H9 (cell line): Measurements from ENCODE around the gene AKT1S1. TPM values are rescaled to one million over a fixed set of nuclear protein-coding genes. Genes with fewer than 3 reads are reported as not detected.

Experiments
- DNase-seq: peaks from one replicate; pipeline ENCODE4 v3.0.0-alpha.2; 2017
- H2AFZ ChIP-seq: one replicate; pipeline ENCODE4 v1.6.1; 2013; ENCODE audit warnings: mild to moderate bottlenecking, low read length, control low read depth, moderate library complexity
- H2AK5ac ChIP-seq: 2 replicates; pipeline ENCODE4 v1.6.1; 2013; ENCODE audit warnings: low read length, control low read depth, mixed read lengths; ENCODE audit not compliant: insufficient read length
- H2BK120ac ChIP-seq: one replicate; pipeline ENCODE4 v1.6.1; 2013; ENCODE audit warnings: low read depth, mild to moderate bottlenecking, low read length, control low read depth, inconsistent platforms; ENCODE audit not compliant: poor library complexity, severe bottlenecking
- H2BK12ac ChIP-seq: 2 replicates; pipeline ENCODE4 v1.6.1; 2013; ENCODE audit warnings: low read length, control low read depth, mixed read lengths, low read depth; ENCODE audit not compliant: insufficient read length
- H2BK15ac ChIP-seq: 2 replicates; pipeline ENCODE4 v1.6.1; 2013; ENCODE audit warnings: low read depth, low read length, control low read depth
- H2BK20ac ChIP-seq: one replicate; pipeline ENCODE4 v1.6.1; 2013; ENCODE audit warnings: low read depth, mild to moderate bottlenecking, low read length, control low read depth, inconsistent platforms; ENCODE audit not compliant: poor library complexity, severe bottlenecking
- H2BK5ac ChIP-seq: 2 replicates; pipeline ENCODE4 v1.6.1; 2013; ENCODE audit warnings: low read length, control low read depth, mixed read lengths; ENCODE audit not compliant: insufficient read length
- H3K14ac ChIP-seq: 2 replicates; pipeline ENCODE4 v1.6.1; 2013; ENCODE audit warnings: low read length, control low read depth; ENCODE audit not compliant: insufficient read depth
- H3K18ac ChIP-seq: 2 replicates; pipeline ENCODE4 v1.6.1; 2013; ENCODE audit warnings: low read depth, mild to moderate bottlenecking, mixed read lengths, low read length, control low read depth; ENCODE audit not compliant: insufficient read length
- H3K23ac ChIP-seq: 2 replicates; pipeline ENCODE4 v1.6.1; 2013; ENCODE audit warnings: low read length, control low read depth, mixed read lengths, low read depth; ENCODE audit not compliant: insufficient read length
- H3K23me2 ChIP-seq: 2 replicates; pipeline ENCODE4 v1.6.1; 2013; ENCODE audit warnings: low read depth, mild to moderate bottlenecking, mixed read lengths, low read length, control low read depth; ENCODE audit not compliant: insufficient read length, poor library complexity, severe bottlenecking
- H3K27ac ChIP-seq: 2 replicates; pipeline ENCODE4 v1.5.1; 2013; ENCODE audit warnings: low read length, control low read depth, mixed read lengths, low read depth; ENCODE audit not compliant: insufficient read length
- H3K27me3 ChIP-seq: 2 replicates; pipeline ENCODE4 v1.6.1; 2013; ENCODE audit warnings: low read length, control low read depth, inconsistent platforms; ENCODE audit not compliant: insufficient read depth
- H3K4ac ChIP-seq: 2 replicates; pipeline ENCODE4 v1.6.1; 2013; ENCODE audit warnings: low read depth, mild to moderate bottlenecking, control low read depth, inconsistent platforms, low read length, moderate library complexity
- H3K4me1 ChIP-seq: 2 replicates; pipeline ENCODE4 v1.6.1; 2013; ENCODE audit warnings: low read length, control low read depth, inconsistent platforms; ENCODE audit not compliant: insufficient read depth
- H3K4me2 ChIP-seq: 2 replicates; pipeline ENCODE4 v1.6.1; 2013; ENCODE audit warnings: low read length, control low read depth, mixed read lengths; ENCODE audit not compliant: insufficient read length, insufficient read depth
- H3K56ac ChIP-seq: 2 replicates; pipeline ENCODE4 v1.6.1; 2013; ENCODE audit warnings: low read depth, mild to moderate bottlenecking, mixed read lengths, low read length, control low read depth; ENCODE audit not compliant: insufficient read length
- H3K79me1 ChIP-seq: 2 replicates; pipeline ENCODE4 v1.6.1; 2013; ENCODE audit warnings: low read depth, mild to moderate bottlenecking, moderate library complexity, low read length, control low read depth, inconsistent platforms; ENCODE audit not compliant: insufficient read depth, poor library complexity, severe bottlenecking
- H3K79me2 ChIP-seq: 2 replicates; pipeline ENCODE4 v1.6.1; 2013; ENCODE audit warnings: low read length, control low read depth, inconsistent platforms; ENCODE audit not compliant: insufficient read depth
- H3K9ac ChIP-seq: 2 replicates; pipeline ENCODE4 v1.6.1; 2013; ENCODE audit warnings: low read length, control low read depth, mixed read lengths; ENCODE audit not compliant: insufficient read length; ENCODE audit errors: extremely low read depth
- H3K9me3 ChIP-seq: one replicate; pipeline ENCODE4 v1.6.1; 2013; ENCODE audit warnings: low read depth, low read length, inconsistent platforms; ENCODE audit not compliant: control insufficient read depth
- H3T11ph ChIP-seq: one replicate; pipeline ENCODE4 v1.6.1; 2013; ENCODE audit warnings: mild to moderate bottlenecking, low read length, control low read depth, inconsistent platforms
- H4K20me1 ChIP-seq: one replicate; pipeline ENCODE4 v1.6.1; 2013; ENCODE audit not compliant: control insufficient read depth, insufficient read length, insufficient read depth
- H4K5ac ChIP-seq: 2 replicates; pipeline ENCODE4 v1.6.1; 2013; ENCODE audit warnings: low read depth, mild to moderate bottlenecking, mixed read lengths, low read length, control low read depth; ENCODE audit not compliant: insufficient read length
- H4K8ac ChIP-seq: replicated peaks from 2 replicates; pipeline ENCODE4 v1.6.1; 2013; ENCODE audit warnings: low read length, control low read depth, mixed read lengths, low read depth; ENCODE audit not compliant: insufficient read length
- H4K91ac ChIP-seq: 2 replicates; pipeline ENCODE4 v1.6.1; 2013; ENCODE audit warnings: low read depth, mild to moderate bottlenecking, moderate library complexity, mixed read lengths, low read length, control low read depth; ENCODE audit not compliant: insufficient read length
- H3K27ac Mint-ChIP-seq, 3 experiments: 2 replicates in 2 of 3; 3 replicates in 1 of 3; pipeline ENCODE4 v1.8.0; 2020 to 2021; ENCODE audit warnings: mixed read lengths in 3 of 3, mild to moderate bottlenecking in 1 of 3, moderate library complexity in 1 of 3
- H3K27me3 Mint-ChIP-seq: 2 replicates; pipeline ENCODE4 v1.8.0; 2021; ENCODE audit warnings: low read depth, mild to moderate bottlenecking, moderate library complexity, mixed read lengths
- H3K36me3 Mint-ChIP-seq, 3 experiments: 2 replicates in 2 of 3; 3 replicates in 1 of 3; pipeline ENCODE4 v1.8.0; 2020 to 2021; ENCODE audit warnings: low read depth in 3 of 3, mixed read lengths in 3 of 3; ENCODE audit not compliant: insufficient read depth in 1 of 3
- H3K4me1 Mint-ChIP-seq, 2 experiments: 2 replicates each; pipeline ENCODE4 v1.8.0; 2020; ENCODE audit warnings: mixed read lengths in 2 of 2
- H3K4me3 Mint-ChIP-seq, 2 experiments: 2 replicates in 1 of 2; 3 replicates in 1 of 2; pipeline ENCODE4 v1.8.0; 2020 to 2021; ENCODE audit warnings: mild to moderate bottlenecking in 2 of 2, mixed read lengths in 2 of 2, moderate library complexity in 1 of 2
- H3K9me3 Mint-ChIP-seq, 2 experiments: 2 replicates in 1 of 2; 3 replicates in 1 of 2; pipeline ENCODE4 v1.8.0; 2020; ENCODE audit warnings: mild to moderate bottlenecking in 2 of 2, mixed read lengths in 2 of 2, moderate library complexity in 1 of 2
- WGBS: extraction: QIAGEN DNeasy Blood & Tissue Kit; methylation state at CpG from one replicate; pipeline ENCODE4 v1.1.7; 2013; ENCODE audit warnings: missing lambda C conversion rate, low lambda C conversion rate, mixed read lengths; ENCODE audit not compliant: insufficient read length; ENCODE audit errors: extremely low coverage; 5-methylcytosine and 5-hydroxymethylcytosine counted together
- total RNA-seq: library from RNA; stranded (reverse); gene quantifications from 2 replicates; pipeline ENCODE4 v1.2.1, GENCODE V29; 2021
- TF ChIP-seq, protein P1 (sequence below): fragments of 200-600 bp; sonication (generic); conservative IDR thresholded peaks from 3 replicates; pipeline ENCODE4 v1.8.0; 2021; ENCODE audit warnings: antibody characterized with exemption, mild to moderate bottlenecking

Gene AKT1S1
- total RNA-seq, 1 experiment from 2014 or later = 43.5 TPM

DNA sequence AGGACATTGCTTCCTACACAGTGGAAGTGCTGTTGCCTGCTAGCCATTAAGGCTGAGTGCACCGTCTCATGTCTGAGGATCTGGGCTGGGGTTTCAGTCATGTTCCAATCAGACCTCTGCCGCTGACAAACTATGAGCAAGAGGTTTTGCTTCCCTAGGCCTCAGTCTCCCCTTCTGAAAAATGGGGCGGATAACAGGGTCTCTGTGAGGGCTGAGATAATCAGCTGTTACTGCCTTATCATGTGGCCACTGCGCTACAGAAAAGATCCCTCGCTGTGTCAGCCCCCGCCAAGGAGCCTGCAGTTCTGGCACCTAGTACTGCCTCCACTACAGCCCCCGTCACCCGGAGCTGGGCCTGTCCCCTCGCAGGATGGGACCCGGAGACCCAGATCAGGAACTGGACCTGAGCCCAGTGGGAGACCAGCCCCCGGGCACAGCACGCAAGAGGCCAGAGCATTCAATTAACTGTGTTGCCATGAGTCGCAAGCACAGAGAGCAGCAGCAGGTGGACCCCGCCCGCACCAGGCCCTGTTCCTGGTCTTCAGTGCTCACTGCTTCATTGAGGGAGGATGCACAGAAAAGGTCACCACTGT, 6.8 kb downstream of the AKT1S1 start:
- H4K91ac ChIP-seq = no peak overlapping the region
- no peaks in the 10 kb centered on the region for H3K9me3 Mint-ChIP-seq
- H3K79me1 ChIP-seq = no peaks in the 10 kb centered on the region
- H3K23me2 ChIP-seq = peaks cover 15% of the 10 kb centered on the region
- H2AFZ ChIP-seq = no peak overlapping the region
- H3K4ac ChIP-seq = no peak overlapping the region
- H2BK20ac ChIP-seq = no peak overlapping the region
- H3K9me3 ChIP-seq = no peaks in the 10 kb centered on the region
- H2BK12ac ChIP-seq = no peak overlapping the region
- peaks cover 2% of the 10 kb centered on the region; the same call in 1 of the 2 replicates for H3K4me1 ChIP-seq
- no peak overlapping the region for H3K56ac ChIP-seq
- no peak overlapping the region for H3T11ph ChIP-seq
- TF ChIP-seq, protein P1, sequence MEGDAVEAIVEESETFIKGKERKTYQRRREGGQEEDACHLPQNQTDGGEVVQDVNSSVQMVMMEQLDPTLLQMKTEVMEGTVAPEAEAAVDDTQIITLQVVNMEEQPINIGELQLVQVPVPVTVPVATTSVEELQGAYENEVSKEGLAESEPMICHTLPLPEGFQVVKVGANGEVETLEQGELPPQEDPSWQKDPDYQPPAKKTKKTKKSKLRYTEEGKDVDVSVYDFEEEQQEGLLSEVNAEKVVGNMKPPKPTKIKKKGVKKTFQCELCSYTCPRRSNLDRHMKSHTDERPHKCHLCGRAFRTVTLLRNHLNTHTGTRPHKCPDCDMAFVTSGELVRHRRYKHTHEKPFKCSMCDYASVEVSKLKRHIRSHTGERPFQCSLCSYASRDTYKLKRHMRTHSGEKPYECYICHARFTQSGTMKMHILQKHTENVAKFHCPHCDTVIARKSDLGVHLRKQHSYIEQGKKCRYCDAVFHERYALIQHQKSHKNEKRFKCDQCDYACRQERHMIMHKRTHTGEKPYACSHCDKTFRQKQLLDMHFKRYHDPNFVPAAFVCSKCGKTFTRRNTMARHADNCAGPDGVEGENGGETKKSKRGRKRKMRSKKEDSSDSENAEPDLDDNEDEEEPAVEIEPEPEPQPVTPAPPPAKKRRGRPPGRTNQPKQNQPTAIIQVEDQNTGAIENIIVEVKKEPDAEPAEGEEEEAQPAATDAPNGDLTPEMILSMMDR = no peak
- DNase-seq = no peak
- H3K4me3 Mint-ChIP-seq = no peak overlapping the region
- H2BK120ac ChIP-seq = no peak overlapping the region
- H4K5ac ChIP-seq = peak overlapping the region; percentile 7
- H3K79me2 ChIP-seq = no peaks in the 10 kb centered on the region; the same call in 1 of the 2 replicates
- no peak overlapping the region for H3K27ac ChIP-seq
- H3K14ac ChIP-seq = peak overlapping the region; percentile 80; the same call in 1 of the 2 replicates
- peaks cover 6 to 19% (median 7%) of the 10 kb centered on the region in 3 experiments; a peak in 6 of 7 replicates for H3K36me3 Mint-ChIP-seq
- H3K27me3 ChIP-seq = no peaks in the 10 kb centered on the region
- no CpG with 5 or more reads among the region's 15 CpGs for WGBS
- no peak overlapping the region for H4K8ac ChIP-seq
- peak overlapping the region; percentile 60 for H3K4me2 ChIP-seq
- H2BK5ac ChIP-seq = no peak overlapping the region
- H3K4me1 Mint-ChIP-seq = peaks cover 23 to 28% of the 10 kb centered on the region in 2 experiments
- H3K27ac Mint-ChIP-seq = peak overlapping the region; percentile 94 to 99 (median 97); a peak in 6 of 7 replicates
- H3K23ac ChIP-seq = no peak overlapping the region
- no peaks in the 10 kb centered on the region for H4K20me1 ChIP-seq
- peak overlapping the region; percentile 48 for H3K9ac ChIP-seq
- H3K27me3 Mint-ChIP-seq = no peaks in the 10 kb centered on the region
- H2AK5ac ChIP-seq = no peak overlapping the region
- H3K18ac ChIP-seq = peak overlapping the region; percentile 78
- H2BK15ac ChIP-seq = no peak overlapping the region
